ENCODE measurements around the gene ATF3. TPM values are rescaled to one million over a fixed set of nuclear protein-coding genes. Genes with fewer than 3 reads are reported as not detected.

Gene ATF3, protein sequence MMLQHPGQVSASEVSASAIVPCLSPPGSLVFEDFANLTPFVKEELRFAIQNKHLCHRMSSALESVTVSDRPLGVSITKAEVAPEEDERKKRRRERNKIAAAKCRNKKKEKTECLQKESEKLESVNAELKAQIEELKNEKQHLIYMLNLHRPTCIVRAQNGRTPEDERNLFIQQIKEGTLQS
- total RNA-seq (2014; rRNA removed; shearing (Covaris generic)) = 16.7 and 19.2 TPM in 2 replicates
- 12.4 and 15.8 TPM in 2 replicates for polyA plus RNA-seq (2014; cell fraction: nucleus; rRNA removed)

DNA sequence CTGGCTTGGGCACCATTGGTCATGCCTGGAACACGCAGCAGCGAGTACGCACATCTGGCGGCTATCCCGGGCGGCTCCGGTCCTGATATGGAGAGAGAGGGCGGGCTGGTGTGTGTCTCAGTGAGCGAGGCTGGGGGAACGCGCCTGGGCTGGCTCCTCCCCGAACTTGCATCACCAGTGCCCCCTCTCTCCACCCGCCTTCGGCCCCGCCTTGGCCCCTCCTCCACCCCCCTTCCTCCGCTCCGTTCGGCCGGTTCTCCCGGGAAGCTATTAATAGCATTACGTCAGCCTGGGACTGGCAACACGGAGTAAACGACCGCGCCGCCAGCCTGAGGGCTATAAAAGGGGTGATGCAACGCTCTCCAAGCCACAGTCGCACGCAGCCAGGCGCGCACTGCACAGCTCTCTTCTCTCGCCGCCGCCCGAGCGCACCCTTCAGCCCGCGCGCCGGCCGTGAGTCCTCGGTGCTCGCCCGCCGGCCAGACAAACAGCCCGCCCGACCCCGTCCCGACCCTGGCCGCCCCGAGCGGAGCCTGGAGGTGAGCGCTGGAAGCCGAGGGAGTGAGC lies at the start of gene ATF3:
Gene ATF3 (plus strand): TSS at position 370 of the 567 bp plus-strand sequence. CDS start 6,261 bp downstream, outside the sequence.
- DNase-seq (ENCODE audit: extremely low read depth, low read depth) = peak; percentile 100

DNA sequence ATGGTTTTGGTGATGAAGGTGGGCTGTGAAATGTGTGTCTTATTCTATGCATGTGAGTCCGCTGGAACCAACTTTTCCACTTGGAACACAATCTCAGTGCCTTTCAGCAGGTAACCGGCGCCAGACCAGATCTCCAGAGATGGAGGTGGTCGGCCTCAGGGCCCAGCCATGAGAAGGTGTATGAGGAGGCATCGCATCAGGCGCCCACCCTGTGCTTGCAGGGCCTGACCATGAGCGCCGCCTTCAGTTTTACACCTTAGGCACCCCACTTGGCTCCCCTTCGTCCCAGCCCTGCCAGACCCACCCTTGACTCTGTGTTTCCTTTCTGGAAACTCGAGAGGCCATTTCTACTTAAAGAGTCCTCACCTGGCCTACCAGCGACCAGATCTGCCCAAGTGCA lies 48.6 kb upstream of the ATF3 start:
- DNase-seq (ENCODE audit: extremely low read depth, low read depth) = no peak

DNA sequence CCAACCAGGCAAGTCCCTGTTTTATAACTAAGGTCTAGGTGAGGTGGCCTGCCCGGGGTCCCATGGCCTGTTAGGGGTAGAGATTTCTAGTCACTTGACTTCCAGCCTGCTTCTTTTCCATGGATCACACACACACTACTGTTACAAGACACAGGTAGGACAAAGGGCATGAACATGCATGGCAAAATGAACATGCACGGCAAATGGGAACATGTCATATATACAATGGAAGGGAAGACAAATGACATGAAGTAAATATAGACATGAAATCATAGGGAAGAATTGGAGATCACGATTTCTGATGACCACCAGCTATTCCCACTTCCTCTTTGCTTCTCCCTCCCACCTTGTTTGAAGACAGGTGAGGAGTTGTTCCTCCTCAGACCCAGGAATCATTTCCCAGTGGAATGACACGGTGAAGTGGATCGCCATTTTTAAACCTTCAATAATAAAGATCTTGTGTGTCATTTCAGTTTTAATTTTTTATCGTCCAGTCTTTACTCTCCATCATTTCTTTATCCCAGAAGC lies 47.6 kb upstream of the ATF3 start:
- DNase-seq (ENCODE audit: extremely low read depth, low read depth) = no peak

DNA sequence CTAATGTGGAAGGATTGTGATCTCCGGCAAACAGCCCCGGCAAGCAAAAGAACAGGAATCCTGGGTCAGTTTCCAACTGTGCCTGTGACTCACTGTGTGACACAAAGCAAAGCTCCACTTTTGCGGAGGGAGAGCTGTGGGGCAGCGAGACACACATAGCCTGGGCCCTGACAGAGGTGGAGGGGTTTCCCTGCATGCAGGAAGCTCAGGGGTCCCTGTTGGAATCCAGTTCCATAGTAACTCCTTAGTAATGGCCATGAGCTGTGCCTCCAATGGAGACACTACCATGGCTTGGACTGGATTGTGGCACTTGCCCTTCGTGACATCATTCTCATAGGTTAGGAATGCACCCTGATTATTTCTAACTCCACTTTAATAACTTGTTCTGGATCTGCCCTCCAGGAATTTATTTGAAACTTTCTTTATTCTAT lies 47.0 kb upstream of the ATF3 start:
- no peak for DNase-seq (ENCODE audit: extremely low read depth, low read depth)

DNA sequence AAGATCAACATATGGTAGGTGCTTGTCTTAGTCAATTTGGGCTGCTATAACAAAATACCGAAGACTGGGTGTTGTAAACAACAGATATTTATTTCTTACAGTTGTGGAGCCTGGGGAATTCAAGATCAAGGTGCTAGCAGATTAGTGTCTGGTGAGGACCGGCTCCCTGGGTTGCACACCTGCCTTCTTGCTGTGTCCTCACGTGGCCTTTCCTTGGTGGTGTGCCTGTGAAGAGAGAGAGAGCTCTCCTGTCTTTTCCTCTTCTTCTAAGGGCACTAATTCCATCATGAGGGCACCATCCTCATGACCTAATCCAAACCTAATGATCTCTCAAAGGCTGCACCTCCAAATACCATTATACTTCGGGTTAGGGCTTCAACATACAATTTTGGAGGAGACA lies 45.8 kb upstream of the ATF3 start:
- no peak for DNase-seq (ENCODE audit: extremely low read depth, low read depth)

DNA sequence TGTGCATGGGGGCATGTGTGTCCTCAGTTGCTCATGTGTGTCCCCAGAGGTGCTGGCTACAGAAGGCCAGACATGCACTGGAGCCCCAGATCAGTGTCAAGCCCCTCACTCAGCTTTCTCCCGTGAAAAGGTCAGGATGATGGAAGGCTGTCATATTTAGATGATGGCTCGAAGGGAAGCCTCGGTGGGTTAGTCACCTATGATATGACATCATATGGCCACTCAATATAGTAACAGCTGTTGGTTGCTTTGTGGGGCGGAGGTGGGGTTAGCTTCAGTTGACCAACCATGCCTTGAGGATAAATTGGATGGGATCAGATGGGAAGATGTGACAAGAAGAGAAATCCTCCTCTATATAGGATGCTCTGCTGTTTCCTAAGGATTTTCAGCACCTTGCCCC lies 43.5 kb upstream of the ATF3 start:
- no peak for DNase-seq (ENCODE audit: extremely low read depth, low read depth)

DNA sequence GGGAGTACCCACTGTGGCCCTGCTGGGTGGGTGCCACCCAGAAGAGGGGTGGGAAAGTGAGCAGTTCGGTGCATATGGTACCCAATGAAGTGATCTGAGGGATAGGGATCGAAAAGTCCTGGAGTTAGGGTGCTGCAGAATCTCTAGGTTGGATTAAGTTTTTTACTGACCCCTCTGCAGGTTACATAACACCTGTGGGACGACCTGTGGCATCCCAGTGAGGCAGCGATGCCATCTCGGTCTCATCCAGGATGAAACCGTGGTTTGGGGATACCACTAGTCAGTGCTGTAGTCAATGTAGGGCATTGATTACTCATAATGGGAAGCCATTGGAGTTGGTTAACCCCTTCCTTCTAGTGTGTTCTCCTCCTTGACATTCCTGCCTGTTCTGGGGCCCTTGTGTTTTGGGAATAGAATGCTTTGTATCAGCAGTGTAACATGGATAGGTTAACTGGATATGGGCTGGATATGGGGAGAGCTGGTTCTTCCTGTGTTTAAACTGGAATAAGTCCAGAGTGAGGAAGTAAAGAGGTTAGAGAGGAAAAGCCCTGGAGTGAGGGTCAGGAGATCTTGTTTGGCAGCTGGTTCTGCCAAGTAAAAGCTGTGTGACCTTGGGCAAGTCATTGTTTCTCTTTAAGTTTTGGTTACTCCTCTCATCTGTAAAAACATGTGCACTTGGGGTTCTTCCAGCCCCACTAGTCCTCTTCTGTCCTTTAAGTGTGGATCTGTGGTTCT lies 42.8 kb upstream of the ATF3 start:
- DNase-seq (ENCODE audit: extremely low read depth, low read depth) = no peak

DNA sequence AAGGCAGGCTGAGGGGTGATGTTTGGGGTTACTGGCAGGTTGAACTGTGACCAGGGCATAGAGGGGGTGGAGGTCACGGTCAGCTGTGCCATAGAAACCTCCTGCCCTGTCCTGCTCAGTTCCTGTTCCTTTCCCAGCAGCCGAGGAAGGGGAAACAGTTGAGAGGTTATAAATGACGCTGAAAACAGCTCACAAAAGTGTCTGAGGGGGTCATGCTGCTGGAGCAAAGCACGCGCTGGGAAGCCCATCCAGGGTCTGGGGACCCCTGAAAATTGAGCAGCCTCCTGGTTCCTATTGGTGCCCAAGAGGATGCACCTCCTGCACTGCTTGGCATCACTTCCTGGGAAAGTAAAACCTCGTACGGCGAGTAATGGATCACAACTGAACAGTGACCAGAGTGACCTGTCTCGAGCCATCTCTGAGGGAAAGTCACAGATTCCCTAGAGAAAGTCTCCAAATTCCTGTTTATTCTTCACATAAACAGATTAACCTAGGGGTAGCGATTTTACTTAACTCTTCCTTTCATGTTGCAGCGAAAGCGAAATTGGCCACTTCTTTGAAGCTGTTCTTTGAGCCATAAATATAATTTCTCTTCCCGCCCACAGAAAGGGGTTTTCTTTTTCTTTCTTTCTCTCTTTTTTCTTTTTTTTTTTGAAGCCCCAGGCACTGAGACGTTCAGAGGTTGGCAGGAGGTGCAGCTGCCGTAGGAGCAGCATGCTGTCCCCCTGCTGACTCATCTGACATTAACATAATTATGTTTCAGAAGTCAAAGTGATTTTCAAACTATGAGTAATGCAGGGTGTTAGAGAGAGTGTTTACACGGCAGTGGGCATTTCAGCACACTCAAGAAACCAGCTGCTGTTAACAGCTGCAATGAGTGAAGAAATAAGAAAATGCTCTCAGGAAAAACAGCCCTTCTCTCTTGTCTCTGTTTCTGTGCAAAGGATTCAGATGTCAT lies 41.8 kb upstream of the ATF3 start:
- peak; percentile 73 for DNase-seq (ENCODE audit: extremely low read depth, low read depth)

DNA sequence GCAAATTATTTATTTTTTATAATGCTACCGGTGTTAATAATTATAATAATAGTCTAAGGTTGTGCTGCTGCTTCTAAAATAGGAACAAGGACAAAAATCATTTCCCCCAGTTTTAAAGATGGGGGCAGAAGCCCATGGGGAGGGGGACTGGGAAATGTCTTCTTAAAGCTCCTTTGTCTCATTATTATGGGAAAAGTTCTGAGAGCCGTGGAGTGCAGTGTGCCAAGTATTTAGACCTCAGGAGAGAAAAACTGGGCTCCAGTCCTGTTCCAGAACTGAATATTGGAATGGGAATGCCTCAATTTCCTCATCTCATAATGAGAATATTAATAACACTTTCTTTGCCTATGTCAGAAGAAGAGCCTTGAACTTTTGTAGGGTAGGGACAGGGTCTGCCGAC lies 40.9 kb upstream of the ATF3 start:
- no peak for DNase-seq (ENCODE audit: extremely low read depth, low read depth)

DNA sequence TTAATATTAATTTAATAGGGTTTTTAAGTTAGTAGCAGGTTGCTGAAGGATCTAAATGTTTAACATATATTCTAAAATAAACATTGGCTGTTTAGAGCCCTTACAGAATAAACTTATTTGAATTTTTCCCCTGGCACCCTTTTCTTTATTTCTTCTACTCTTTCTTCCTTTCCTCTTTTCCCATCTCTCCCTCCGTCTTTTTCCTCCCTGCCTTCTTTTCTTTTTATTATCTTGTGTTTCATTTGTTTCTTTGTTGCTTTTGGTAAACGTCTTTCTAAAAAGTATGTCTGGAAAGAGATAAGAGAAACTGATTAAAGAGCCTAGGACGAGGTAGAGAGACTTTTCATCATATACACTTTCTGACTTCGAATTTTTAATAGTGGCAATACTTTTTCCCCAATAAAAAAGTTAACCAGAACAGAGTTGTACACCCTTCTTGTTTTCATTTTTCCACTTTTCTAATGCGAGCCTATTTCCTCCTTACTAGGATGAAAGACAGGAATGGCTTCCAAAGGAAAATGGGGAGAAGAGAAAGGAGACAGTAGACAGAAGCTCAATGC lies 39.5 kb upstream of the ATF3 start:
- no peak for DNase-seq (ENCODE audit: extremely low read depth, low read depth)

DNA sequence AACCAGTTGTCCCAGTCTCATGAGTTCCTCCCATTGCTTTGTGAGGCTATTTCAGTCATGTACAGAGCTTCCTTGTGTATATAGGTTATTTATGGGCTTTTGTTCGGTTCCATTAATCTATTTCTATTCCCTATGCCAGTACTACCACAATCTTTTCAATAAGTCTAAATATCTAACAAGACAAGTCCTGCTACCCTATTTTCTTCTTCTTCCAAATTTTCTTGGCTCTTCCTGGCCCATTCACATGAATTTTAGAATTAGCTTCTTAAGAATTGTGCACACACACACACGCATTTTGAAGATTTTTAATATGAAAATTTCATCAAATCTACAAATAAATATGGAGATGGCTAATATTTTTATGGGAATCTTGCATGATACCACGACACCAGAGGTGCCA lies 33.8 kb upstream of the ATF3 start:
- DNase-seq (ENCODE audit: extremely low read depth, low read depth) = no peak

DNA sequence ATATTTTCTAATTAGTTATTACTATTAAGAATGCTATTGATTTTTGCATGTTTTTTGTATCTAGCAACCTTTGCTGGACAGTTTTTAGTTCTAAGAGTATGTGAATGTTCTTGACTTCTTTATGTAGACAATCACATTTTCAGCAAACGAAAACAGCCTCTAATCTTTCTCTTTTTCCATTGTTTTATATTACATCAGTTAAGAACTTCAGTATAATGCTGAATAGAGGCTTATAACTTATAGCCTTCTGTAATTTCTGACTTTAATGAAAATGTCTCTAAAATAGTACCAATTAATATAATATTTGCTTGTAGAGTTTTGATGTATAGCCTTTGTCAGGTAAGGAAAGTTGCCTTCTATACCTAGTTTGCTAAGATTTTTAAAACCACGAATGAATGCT lies 33.2 kb upstream of the ATF3 start:
- DNase-seq (ENCODE audit: extremely low read depth, low read depth) = no peak

DNA sequence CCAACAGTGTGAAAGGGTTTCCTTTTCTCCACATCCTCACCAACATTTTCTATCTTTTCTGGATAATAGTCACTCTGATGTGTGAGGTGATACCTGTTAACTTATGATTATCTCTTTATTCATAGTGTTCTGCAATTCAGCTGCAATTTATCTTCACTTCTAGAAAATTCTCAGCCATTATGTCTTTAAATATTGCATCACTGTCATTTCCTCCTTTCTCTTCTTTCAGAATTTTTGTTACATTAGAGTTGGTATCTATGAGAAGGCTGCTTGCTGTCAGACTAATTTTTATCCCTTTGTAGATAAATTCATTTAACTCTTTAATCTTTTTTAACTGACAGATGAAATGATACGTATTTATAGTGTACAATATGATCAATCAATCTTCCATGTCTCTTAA lies 30.5 kb upstream of the ATF3 start:
- no peak for DNase-seq (ENCODE audit: extremely low read depth, low read depth)

DNA sequence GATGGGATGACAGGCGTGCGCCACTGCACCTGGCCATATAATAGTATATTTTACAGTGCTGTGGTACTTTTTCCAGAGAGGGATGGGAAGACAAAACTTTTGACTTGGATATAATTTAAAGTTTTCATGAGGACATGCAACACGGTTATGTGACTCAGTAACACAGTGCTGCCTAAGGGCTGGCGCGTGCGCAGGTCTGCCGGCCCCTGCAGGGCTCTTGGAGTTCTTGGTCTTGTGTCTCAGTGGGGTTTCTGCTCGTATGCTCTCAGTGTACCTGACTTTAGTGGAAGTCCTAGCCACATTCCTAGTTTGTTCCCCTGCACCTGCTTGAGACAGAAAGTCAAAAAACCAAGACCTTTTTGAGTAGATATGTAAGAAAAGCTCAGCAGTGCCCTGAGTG lies 27.5 kb upstream of the ATF3 start:
- no peak for DNase-seq (ENCODE audit: extremely low read depth, low read depth)

DNA sequence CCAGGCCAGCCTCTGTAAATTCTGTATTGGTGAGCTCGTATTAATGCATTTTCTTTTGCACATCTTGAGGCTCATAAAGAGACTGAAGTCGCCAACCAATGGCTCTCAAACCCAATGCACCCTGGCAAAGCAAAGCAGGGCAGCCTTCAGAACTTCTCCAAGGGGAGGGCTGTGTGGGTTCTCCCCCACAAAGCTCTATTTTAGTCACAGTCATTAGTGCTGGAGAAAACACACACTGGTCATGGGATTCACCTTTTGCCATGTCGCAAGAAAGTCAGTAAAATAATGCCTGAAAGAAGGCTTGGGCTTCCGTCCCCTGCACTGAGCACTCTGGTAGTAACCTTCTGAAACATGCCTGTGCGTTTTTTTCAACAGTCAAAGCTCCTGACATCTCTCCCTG lies 26.3 kb upstream of the ATF3 start:
- DNase-seq (ENCODE audit: extremely low read depth, low read depth) = no peak

DNA sequence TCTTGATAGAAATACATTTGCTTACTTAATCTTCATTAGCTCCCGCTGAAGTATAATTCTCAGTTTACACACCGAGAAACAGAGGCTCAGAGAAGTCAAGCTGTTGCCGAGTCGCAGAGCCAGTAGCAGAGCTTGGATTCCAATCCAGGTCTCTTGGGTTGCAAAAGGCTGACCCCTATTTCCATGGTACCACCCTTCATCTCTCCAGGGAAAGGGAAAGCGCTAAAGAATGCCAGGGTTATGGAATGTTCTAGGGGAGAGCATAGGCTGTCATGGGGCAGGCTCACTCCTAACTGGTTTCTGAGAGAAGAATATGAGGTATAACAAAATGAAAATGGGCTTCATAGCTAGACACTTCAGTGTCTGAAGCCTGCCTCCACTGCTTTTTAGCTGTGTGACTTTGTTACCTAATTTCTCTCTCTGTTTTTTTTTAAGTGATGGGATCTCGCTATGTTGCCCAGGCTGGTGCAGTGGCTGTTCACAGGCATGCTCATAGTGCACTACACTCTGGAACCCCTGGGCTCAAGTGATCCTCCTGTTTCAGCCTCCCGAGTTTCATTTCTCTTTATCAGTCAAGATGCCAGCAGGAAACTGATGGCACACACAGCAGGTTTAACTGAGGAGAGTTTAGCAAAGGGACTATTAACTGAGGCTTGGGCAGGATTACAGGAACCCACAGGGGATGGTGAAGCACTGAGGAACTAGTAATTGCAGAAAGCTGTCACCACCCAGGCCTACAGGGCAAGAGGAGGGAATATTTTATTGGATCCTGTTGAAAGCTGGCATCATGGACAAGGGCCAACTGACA lies 25.5 kb upstream of the ATF3 start:
- DNase-seq (ENCODE audit: extremely low read depth, low read depth) = no peak

DNA sequence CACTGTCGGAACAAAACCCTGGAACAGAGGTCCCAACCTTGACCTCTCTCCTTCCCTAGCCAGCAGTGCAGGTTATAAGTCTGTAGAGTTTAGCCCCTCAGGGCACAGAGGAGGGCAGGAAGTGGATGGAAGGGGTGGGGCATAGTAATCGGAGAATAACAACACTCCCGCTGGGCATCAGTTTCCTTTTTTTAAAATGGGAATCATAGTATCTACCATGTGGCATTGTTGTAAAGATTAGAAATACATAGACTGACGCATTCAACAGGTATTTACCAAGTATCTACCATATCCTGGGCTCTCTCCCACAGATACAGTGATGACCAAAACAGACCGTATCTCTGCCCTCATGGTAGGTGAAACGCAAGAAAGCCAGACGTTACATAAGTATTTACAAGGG lies 24.9 kb upstream of the ATF3 start:
- DNase-seq (ENCODE audit: extremely low read depth, low read depth) = peak; percentile 79

DNA sequence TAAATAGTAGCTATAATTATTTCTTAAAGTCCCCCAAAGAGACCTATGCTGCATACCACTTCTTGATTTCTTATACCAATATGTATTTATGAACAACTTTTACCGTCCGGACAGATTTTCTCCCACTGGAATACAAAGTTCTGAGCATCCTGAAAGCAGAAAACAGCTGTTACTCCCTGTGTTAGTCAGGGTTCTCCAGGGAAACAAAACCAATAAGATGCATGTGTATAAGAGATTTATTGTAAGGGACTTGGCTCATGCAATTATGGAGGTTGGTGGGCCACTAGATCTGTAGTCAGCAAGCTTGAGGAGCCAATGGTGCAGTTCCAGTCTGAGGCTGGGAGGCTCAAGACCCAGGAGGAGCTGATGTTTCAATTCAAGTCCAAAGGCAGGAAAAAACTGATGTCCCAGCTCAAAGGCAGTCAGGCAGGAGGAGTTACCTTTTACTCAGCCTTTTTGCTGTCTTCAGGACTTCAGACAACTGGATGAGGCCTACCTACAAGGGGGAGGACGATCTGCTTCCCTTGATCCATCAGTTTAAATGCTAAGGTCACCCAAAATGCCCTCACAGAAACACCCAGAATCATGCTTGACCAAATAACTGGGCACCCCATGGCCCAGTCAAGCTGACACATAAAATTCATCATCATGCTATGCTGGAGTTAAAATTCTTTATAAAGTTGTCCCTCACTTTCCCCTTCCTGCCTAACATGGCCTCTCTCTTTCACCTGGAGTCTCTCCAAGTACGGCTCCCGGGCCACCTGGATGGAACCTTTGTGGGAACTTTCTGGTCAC lies 24.3 kb upstream of the ATF3 start:
- no peak for DNase-seq (ENCODE audit: extremely low read depth, low read depth)

DNA sequence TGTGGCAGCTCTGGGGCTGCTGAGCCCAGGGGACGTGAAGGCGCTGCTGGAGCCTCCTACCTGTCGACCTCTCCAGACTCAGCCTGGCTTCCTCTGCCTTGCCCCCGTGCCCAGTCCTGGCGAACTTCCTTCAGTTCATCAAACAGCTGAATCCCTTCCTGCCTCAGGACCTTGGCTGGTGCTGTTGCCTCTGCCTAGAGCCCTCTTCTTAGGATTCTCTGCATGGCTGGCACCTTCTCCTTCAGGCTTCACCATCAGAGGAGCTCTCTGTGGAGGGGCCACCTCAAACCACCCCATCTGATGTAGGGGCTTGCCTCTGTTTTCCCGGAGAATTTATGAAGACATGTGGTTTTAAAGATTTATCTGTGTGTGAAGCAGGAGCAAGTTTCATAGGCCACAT lies 23.4 kb upstream of the ATF3 start:
- DNase-seq (ENCODE audit: extremely low read depth, low read depth) = no peak

Measured in NCI-H460 (cell line).